Body of pancreas (tissue), 4 donors: Measurements from ENCODE around the gene DUSP12. TPM values are rescaled to one million over a fixed set of nuclear protein-coding genes. Genes with fewer than 3 reads are reported as not detected.

Experiments
- ATAC-seq: fragments of 150-250 bp; one replicate; pipeline ENCODE4 v1.9.1; 2016
- DNase-seq, 4 donors: peaks; one replicate each; pipeline ENCODE4 v3.0.0-alpha.2; 2019
- H3K27ac ChIP-seq, 4 donors: fragments of 200-600 bp; sonication (generic); 1 replicate in 3 of 4; 2 replicates in 1 of 4; pipeline versions ENCODE4 v1.5.1 to v1.6.1; 2016 to 2019; ENCODE audit warnings: mild to moderate bottlenecking in 1 of 4, mixed read lengths in 1 of 4, moderate library complexity in 1 of 4
- H3K27me3 ChIP-seq, 2 donors: fragments of 200-600 bp; sonication (generic); one replicate each; pipeline ENCODE4 v1.6.0; 2016; ENCODE audit warnings: mild to moderate bottlenecking in 1 of 2
- H3K36me3 ChIP-seq, 2 donors: fragments of 200-600 bp; sonication (generic); replicated peaks in 1 of 2; 2 replicates each; pipeline ENCODE4 v1.5.1; 2016; ENCODE audit warnings: low read depth in 2 of 2; ENCODE audit not compliant: insufficient read depth in 1 of 2
- H3K4me1 ChIP-seq: fragments of 200-600 bp; sonication (generic); one replicate; pipeline ENCODE4 v1.6.0; 2016
- H3K4me3 ChIP-seq, 2 donors: fragments of 200-600 bp; sonication (generic); 1 replicate in 1 of 2; 2 replicates in 1 of 2; pipeline ENCODE4 v1.5.1; 2016 to 2019
- H3K9me3 ChIP-seq, 3 donors: fragments of 200-600 bp; sonication (generic); 1 replicate in 2 of 3; 2 replicates in 1 of 3; pipeline ENCODE4 v1.5.1; 2016
- CTCF ChIP-seq, 7 experiments: fragments of 450-650 bp in 4 of 7; fragments of 200-600 bp in 3 of 7; sonication (generic) in 3 of 7; IDR thresholded peaks; one replicate each; pipeline ENCODE4 v1.5.1; 2016 to 2019; ENCODE audit warnings: antibody characterized with exemption in 7 of 7
- POLR2A ChIP-seq, 3 donors: fragments of 450-650 bp; IDR thresholded peaks; one replicate each; pipeline ENCODE4 v1.6.1; 2016; ENCODE audit warnings: antibody characterized with exemption in 3 of 3, mild to moderate bottlenecking in 2 of 3
- WGBS, 2 donors: methylation state at CpG; one replicate each; pipeline ENCODE4 v1.1.5; 2017; 5-methylcytosine and 5-hydroxymethylcytosine counted together
- intact Hi-C: fragments of 100-400 bp; cut with DNase I; formaldehyde crosslinking; loops from one replicate; pipeline ENCODE4 v1.15.1; 2023
- small RNA-seq: library from RNA; depleted of rRNA; stranded (forward); fragments of <200 nt; gene quantifications from one replicate; pipeline ENCODE3, GENCODE V24; 2016
- total RNA-seq, 2 donors: library from RNA; depleted of rRNA; stranded (reverse); fragments of >200 nt; gene quantifications; one replicate each; pipeline ENCODE4 v1.1.0, GENCODE V29; 2016

DUSP12 gene
- total RNA-seq, 2 donors from 2014 or later = 8.2 to 23.3 TPM

GRCh38 chr1:161799792-161800191 is 50.2 kb downstream of the DUSP12 start:
- TF ChIP-seq CTCF (IDR thresholded peaks at IDR 0.05) = no peak
- TF ChIP-seq POLR2A (IDR thresholded peaks at IDR 0.05) = no peak
- no peak for DNase-seq
- H3K4me1 ChIP-seq = no peaks in the 10 kb centered on the region
- 89 to 100% methylated on average over 1 of the region's 1 CpG for WGBS, 2 donors
- peaks cover 0 to 3% of the 10 kb centered on the region in 2 donors for H3K36me3 ChIP-seq
- no peak overlapping the region for H3K27ac ChIP-seq
- no peak overlapping the region for H3K4me3 ChIP-seq
- no peaks in the 10 kb centered on the region for H3K27me3 ChIP-seq
- intact Hi-C loops = loop anchor here (10.0 kb wide), 1 partner anchor 235 kb away; no protein-coding TSS in a partner anchor
- ATAC-seq = no peak
- H3K9me3 ChIP-seq = no peaks in the 10 kb centered on the region

- peaks cover 0 to 3% of the 10 kb centered on the region in 2 donors for H3K36me3 ChIP-seq
- ATAC-seq (no peak), DNase-seq (no peak)
- no peak overlapping the region for H3K27ac ChIP-seq
- no peaks in the 10 kb centered on the region for H3K4me1 ChIP-seq
- H3K4me3 ChIP-seq = no peak overlapping the region
- no peaks in the 10 kb centered on the region for H3K27me3 ChIP-seq
- WGBS, 2 donors = 78 to 79% methylated on average over 7 of the region's 7 CpGs
- no peaks in the 10 kb centered on the region for H3K9me3 ChIP-seq
- intact Hi-C loops = no loop called here
- TF ChIP-seq CTCF (IDR thresholded peaks at IDR 0.05) = no peak
- no peak for TF ChIP-seq POLR2A (IDR thresholded peaks at IDR 0.05)
These were observed 52.4 kb downstream of the DUSP12 start for GRCh38 chr1:161801955-161802354.

- no peak for DNase-seq
- intact Hi-C loops = no loop called here
- no peaks in the 10 kb centered on the region for H3K9me3 ChIP-seq
- H3K4me1 ChIP-seq = no peaks in the 10 kb centered on the region
- no peak for ATAC-seq
- no peak overlapping the region for H3K27ac ChIP-seq
- no peak overlapping the region for H3K4me3 ChIP-seq
- peaks cover 0 to 3% of the 10 kb centered on the region in 2 donors for H3K36me3 ChIP-seq
- 64 to 71% methylated on average over 2 of the region's 2 CpGs for WGBS, 2 donors
- TF ChIP-seq POLR2A (IDR thresholded peaks at IDR 0.05) = no peak
- TF ChIP-seq CTCF (IDR thresholded peaks at IDR 0.05) = no peak
- H3K27me3 ChIP-seq = no peaks in the 10 kb centered on the region
These were observed 53.6 kb downstream of the DUSP12 start for GRCh38 chr1:161803181-161803580.

GRCh38 chr1:161805399-161806197 is 56.0 kb downstream of the DUSP12 start:
- WGBS, 2 donors = 90 to 99% methylated on average over 3 of the region's 3 CpGs
- Histone ChIP-seq H3K27ac (no peak overlapping the region), H3K27me3 (no peaks in the 10 kb centered on the region), H3K36me3 (peaks cover 0 to 3% of the 10 kb centered on the region in 2 donors), H3K4me3 (no peak overlapping the region), H3K4me1 (no peaks in the 10 kb centered on the region), H3K9me3 (no peaks in the 10 kb centered on the region)
- TF ChIP-seq POLR2A (IDR thresholded peaks at IDR 0.05) (no peak), CTCF (IDR thresholded peaks at IDR 0.05) (no peak)
- ATAC-seq = no peak
- DNase-seq = no peak
- intact Hi-C loops = no loop called here

Small RNA genes within 50 kb of the gene (small RNA-seq; reads per million reads assigned to genes)
- gene RN7SL466P = not detected

Other genes with a start within 250 kb of the DUSP12 start
- gene FCGR2A, start 244.3 kb upstream of the DUSP12 start, total RNA-seq = 10 to 100 TPM; 30.0 to 51.6 TPM
- 1 to 10 TPM in 1 of 2 donors, under 1 TPM in 1; 0.66 to 1.6 TPM for gene HSPA6, start 225.2 kb upstream of the DUSP12 start, total RNA-seq
- gene FCGR3A, start 200.0 kb upstream of the DUSP12 start, total RNA-seq = 1 to 10 TPM in 1 of 2 donors, not detected in 1; 5.2 TPM
- not detected for gene FCGR3B, start 118.6 kb upstream of the DUSP12 start, total RNA-seq
- 1 to 10 TPM; 1.3 to 7.8 TPM for gene FCGR2B, start 86.6 kb upstream of the DUSP12 start, total RNA-seq
- gene FCRLA, start 42.6 kb upstream of the DUSP12 start, total RNA-seq = not detected
- not detected for gene FCRLB, start 28.2 kb upstream of the DUSP12 start, total RNA-seq
- 10 to 100 TPM; 12.5 to 16.3 TPM for gene ATF6, start 16.5 kb downstream of the DUSP12 start, total RNA-seq